ENCODE results near the gene ANGEL2.

ANGEL2 gene, protein sequence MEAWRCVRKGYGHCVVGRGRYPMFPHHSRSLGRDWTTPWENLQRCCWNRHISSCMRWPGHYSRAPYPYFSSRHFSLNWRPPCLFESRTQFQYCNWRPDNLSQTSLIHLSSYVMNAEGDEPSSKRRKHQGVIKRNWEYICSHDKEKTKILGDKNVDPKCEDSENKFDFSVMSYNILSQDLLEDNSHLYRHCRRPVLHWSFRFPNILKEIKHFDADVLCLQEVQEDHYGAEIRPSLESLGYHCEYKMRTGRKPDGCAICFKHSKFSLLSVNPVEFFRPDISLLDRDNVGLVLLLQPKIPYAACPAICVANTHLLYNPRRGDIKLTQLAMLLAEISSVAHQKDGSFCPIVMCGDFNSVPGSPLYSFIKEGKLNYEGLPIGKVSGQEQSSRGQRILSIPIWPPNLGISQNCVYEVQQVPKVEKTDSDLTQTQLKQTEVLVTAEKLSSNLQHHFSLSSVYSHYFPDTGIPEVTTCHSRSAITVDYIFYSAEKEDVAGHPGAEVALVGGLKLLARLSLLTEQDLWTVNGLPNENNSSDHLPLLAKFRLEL

DNA sequence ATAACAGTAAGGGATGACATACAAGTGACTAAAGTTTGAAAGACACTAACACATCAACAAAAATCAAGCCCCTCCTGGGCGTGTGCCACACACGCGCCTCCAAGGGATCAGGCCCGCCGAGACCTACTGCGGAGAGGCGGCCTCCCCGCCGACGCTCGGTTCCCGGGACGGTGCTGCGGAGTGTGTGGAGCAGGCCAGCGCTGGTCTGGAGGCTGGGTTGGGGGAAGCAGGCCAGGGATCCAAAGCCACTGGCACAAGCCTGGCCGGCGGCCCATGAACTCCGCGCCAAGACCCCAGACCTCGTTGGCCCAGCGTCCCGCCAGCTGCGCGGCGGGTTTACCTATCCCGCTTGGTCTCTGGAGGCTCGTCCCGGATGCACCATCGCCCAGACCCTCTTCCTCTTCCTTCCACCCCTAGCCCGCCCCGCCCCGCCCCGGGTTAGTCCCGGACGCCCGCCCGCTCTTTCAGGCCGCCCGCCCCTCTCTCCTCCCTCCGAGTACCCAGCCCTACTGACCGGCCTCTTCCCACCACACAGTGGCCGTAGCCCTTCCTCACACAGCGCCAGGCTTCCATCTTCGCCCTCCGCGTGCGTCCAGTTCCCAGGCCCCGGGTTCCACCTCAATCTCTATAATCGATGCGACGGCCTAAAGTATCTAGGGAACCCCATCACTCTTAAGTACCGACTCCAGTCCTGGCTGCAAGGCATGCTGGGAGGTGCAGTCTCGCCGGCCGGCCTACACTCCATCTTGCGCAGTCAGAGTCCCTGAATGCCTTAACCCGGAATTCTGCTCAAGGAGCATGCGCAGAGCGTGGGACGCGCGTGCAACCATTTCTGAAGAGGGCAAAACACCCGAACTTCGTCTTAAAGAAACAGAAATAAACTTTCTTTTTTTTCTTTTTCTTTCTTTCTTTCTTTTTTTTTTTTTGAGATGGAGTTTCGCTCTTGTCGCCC, at the start of gene ANGEL2:
TSS of gene ANGEL2 (minus strand) at position 769 of the 952 bp plus-strand sequence. CDS start at position 573, 196 bp downstream.
- Histone ChIP-seq H3F3A (ENCODE audit: insufficient read depth) (0 out of 2 replicates have a peak, but pooled peaks cover 6% of the 10 kb centered on the region), H3K79me2 (ENCODE audit: insufficient read depth, low read length) (peaks cover 32% of the 10 kb centered on the region), H2AFZ (ENCODE audit: low read depth, low read length, severe bottlenecking) (peak within 1 kb of the TSS; percentile 91), H3K9ac (ENCODE audit: low read length) (peak within 1 kb of the TSS; percentile 94), H3K9me3 (ENCODE audit: insufficient read depth, low read length) (no peaks in the 10 kb centered on the region), H4K20me1 (ENCODE audit: low read depth, low read length) (no peaks in the 10 kb centered on the region), H3K4me3 (ENCODE audit: insufficient read depth, low read length, poor library complexity, severe bottlenecking) (peak within 1 kb of the TSS; percentile 95), H3K36me3 (ENCODE audit: low read length) (peaks cover 7% of the 10 kb centered on the region), H3K9me2 (replicated peaks; ENCODE audit: insufficient read depth, low read length) (no peaks in the 10 kb centered on the region), H3K27me3 (ENCODE audit: low read length) (no peaks in the 10 kb centered on the region), H3K4me2 (ENCODE audit: low read depth, low read length, poor library complexity, severe bottlenecking) (peak within 1 kb of the TSS; percentile 93), H3K27ac (ENCODE audit: low read depth, low read length) (peak within 1 kb of the TSS; percentile 80)
- TF ChIP-seq EZH2phosphoT487 (conservative IDR thresholded peaks at IDR 0.05; ENCODE audit: low read length), result no peak
- TF ChIP-seq, protein P1, sequence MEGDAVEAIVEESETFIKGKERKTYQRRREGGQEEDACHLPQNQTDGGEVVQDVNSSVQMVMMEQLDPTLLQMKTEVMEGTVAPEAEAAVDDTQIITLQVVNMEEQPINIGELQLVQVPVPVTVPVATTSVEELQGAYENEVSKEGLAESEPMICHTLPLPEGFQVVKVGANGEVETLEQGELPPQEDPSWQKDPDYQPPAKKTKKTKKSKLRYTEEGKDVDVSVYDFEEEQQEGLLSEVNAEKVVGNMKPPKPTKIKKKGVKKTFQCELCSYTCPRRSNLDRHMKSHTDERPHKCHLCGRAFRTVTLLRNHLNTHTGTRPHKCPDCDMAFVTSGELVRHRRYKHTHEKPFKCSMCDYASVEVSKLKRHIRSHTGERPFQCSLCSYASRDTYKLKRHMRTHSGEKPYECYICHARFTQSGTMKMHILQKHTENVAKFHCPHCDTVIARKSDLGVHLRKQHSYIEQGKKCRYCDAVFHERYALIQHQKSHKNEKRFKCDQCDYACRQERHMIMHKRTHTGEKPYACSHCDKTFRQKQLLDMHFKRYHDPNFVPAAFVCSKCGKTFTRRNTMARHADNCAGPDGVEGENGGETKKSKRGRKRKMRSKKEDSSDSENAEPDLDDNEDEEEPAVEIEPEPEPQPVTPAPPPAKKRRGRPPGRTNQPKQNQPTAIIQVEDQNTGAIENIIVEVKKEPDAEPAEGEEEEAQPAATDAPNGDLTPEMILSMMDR (IDR thresholded peaks at IDR 0.05; ENCODE audit: insufficient read depth, low read length, poor library complexity, severe bottlenecking), result no peak

- no peak overlapping the region for H3K27ac ChIP-seq (ENCODE audit: low read depth, low read length)
- no peaks in the 10 kb centered on the region for H3K9me3 ChIP-seq (ENCODE audit: insufficient read depth, low read length)
- no peak overlapping the region for H2AFZ ChIP-seq (ENCODE audit: low read depth, low read length, severe bottlenecking)
- no peak overlapping the region for H3K9ac ChIP-seq (ENCODE audit: low read length)
- H3K36me3 ChIP-seq (ENCODE audit: low read length), result no peaks in the 10 kb centered on the region
- H3K4me3 ChIP-seq (ENCODE audit: insufficient read depth, low read length, poor library complexity, severe bottlenecking), result no peak overlapping the region
- TF ChIP-seq EZH2phosphoT487 (conservative IDR thresholded peaks at IDR 0.05; ENCODE audit: low read length), result no peak
- TF ChIP-seq, protein P1 (IDR thresholded peaks at IDR 0.05; ENCODE audit: insufficient read depth, low read length, poor library complexity, severe bottlenecking), result no peak
- peaks cover 8% of the 10 kb centered on the region for H3K79me2 ChIP-seq (ENCODE audit: insufficient read depth, low read length)
- no peaks in the 10 kb centered on the region for H3F3A ChIP-seq (ENCODE audit: insufficient read depth)
- H3K27me3 ChIP-seq (ENCODE audit: low read length), result no peaks in the 10 kb centered on the region
- H3K9me2 ChIP-seq (replicated peaks; ENCODE audit: insufficient read depth, low read length), result no peaks in the 10 kb centered on the region
- no peak overlapping the region for H3K4me2 ChIP-seq (ENCODE audit: low read depth, low read length, poor library complexity, severe bottlenecking)
- H4K20me1 ChIP-seq (ENCODE audit: low read depth, low read length), result no peaks in the 10 kb centered on the region
Measured at GRCh38 chr1:213061263-213061662, 45.6 kb upstream of the ANGEL2 start.

DNA sequence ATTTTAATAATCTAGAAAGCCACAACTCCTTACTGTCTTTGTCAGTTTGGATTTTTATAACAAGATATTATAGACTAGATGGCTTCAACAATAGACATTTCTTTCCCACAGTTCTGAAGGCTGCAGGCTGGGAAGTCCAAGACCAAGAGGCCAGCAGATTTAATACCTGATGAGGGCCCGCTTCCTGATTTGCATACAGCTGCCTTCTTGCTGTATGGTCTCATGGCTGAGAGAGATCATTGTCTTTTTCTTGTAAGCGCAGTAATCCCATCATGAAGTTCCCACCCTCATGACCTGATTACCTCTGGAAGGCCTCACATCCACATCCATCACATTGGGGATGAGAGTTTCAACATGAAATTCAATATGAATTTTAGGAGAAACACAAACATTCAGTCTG, 45.2 kb upstream of the ANGEL2 start:
- Histone ChIP-seq H3K27ac (ENCODE audit: low read depth, low read length) (no peak overlapping the region), H3K4me3 (ENCODE audit: insufficient read depth, low read length, poor library complexity, severe bottlenecking) (no peak overlapping the region), H3K27me3 (ENCODE audit: low read length) (no peaks in the 10 kb centered on the region), H3K9ac (ENCODE audit: low read length) (no peak overlapping the region), H3K9me3 (ENCODE audit: insufficient read depth, low read length) (no peaks in the 10 kb centered on the region), H3K79me2 (ENCODE audit: insufficient read depth, low read length) (peaks cover 8% of the 10 kb centered on the region), H3K36me3 (ENCODE audit: low read length) (no peaks in the 10 kb centered on the region), H4K20me1 (ENCODE audit: low read depth, low read length) (no peaks in the 10 kb centered on the region), H3K9me2 (replicated peaks; ENCODE audit: insufficient read depth, low read length) (no peaks in the 10 kb centered on the region), H3K4me2 (ENCODE audit: low read depth, low read length, poor library complexity, severe bottlenecking) (no peak overlapping the region), H3F3A (ENCODE audit: insufficient read depth) (no peaks in the 10 kb centered on the region), H2AFZ (ENCODE audit: low read depth, low read length, severe bottlenecking) (no peak overlapping the region)
- TF ChIP-seq, protein P1 (IDR thresholded peaks at IDR 0.05; ENCODE audit: insufficient read depth, low read length, poor library complexity, severe bottlenecking), result no peak
- TF ChIP-seq EZH2phosphoT487 (conservative IDR thresholded peaks at IDR 0.05; ENCODE audit: low read length), result no peak
